Measurements from ENCODE around the gene LAMA2. TPM values are rescaled to one million over a fixed set of nuclear protein-coding genes. Genes with fewer than 3 reads are reported as not detected.

LAMA2 gene
- total and polyA plus RNA-seq, 2 donors (not counting 3 experiments of a cell fraction or from before 2014, with no cell fraction given) = 0.51 to 0.75 TPM

DNA sequence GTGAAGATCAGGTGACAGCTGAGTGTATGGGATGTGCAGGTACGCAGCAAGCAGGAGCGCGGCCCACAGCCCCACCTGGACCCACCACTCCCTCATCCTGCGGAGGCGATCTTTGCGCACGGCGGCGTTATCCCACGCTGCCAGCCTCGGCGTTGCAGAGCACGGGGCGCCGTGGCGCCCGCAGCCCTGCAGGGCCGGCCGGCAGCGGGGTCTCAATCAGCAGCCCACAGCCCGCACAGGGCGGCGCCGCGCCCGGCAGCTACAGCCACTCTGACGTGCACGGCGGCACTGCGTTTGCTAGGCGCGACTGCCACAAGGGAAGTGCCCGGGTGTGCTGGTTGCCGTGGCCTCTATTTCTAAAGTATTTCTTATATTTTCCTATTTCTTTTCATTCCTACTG lies 46.9 kb downstream of the LAMA2 start:
- Histone ChIP-seq H3K36me3 (ENCODE audit: control insufficient read depth in 2 of 2, extremely low read depth in 1 of 2, insufficient read depth in 2 of 2, low read length in 2 of 2) (no peaks in the 10 kb centered on the region), H3K27ac (ENCODE audit: insufficient read depth, low read depth, low read length) (no peak overlapping the region), H2AFZ (ENCODE audit: low read depth, low read length) (no peak overlapping the region), H3K4me3 (replicated peaks in 1 of 3; ENCODE audit: insufficient read depth in 1 of 3, low read depth in 1 of 3, low read length in 3 of 3) (no peak overlapping the region), H3K9me3 (replicated peaks; ENCODE audit: control insufficient read depth, insufficient read depth, low read length) (no peaks in the 10 kb centered on the region), H3K4me2 (ENCODE audit: insufficient read depth, low read length) (no peak overlapping the region), H4K20me1 (replicated peaks; ENCODE audit: control insufficient read depth, extremely low read depth, insufficient read depth, low read length) (no peaks in the 10 kb centered on the region), H3K9ac (replicated peaks; ENCODE audit: extremely low read depth, insufficient read depth, low read length) (no peak overlapping the region), H3K79me2 (ENCODE audit: control insufficient read depth, insufficient read depth, low read length) (no peaks in the 10 kb centered on the region), H3K9me1 (replicated peaks; ENCODE audit: control insufficient read depth, extremely low read depth, insufficient read depth, low read length) (no peaks in the 10 kb centered on the region), H3K27me3 (ENCODE audit: control insufficient read depth in 2 of 2, insufficient read depth in 2 of 2, low read length in 2 of 2) (peaks cover 3% of the 10 kb centered on the region in 2 experiments), H3K4me1 (ENCODE audit: control insufficient read depth, extremely low read depth, insufficient read depth, low read length) (no peaks in the 10 kb centered on the region)
- TF ChIP-seq MYC (IDR thresholded peaks at IDR 0.05; ENCODE audit: low read depth, low read length) (no peak), GATA2 (IDR thresholded peaks at IDR 0.05; ENCODE audit: insufficient read depth, insufficient read length, low read depth, low read length) (no peak), EZH2 (IDR thresholded peaks at IDR 0.05; ENCODE audit: borderline replicate concordance, low read depth, low read length, severe bottlenecking) (no peak), POLR2AphosphoS5 (IDR thresholded peaks at IDR 0.05; ENCODE audit: insufficient read depth, low read depth, low read length) (no peak), JUN (IDR thresholded peaks at IDR 0.05; ENCODE audit: borderline replicate concordance, insufficient read depth, insufficient read length, low read depth) (no peak), FOS (IDR thresholded peaks at IDR 0.05; ENCODE audit: borderline replicate concordance, insufficient read depth, low read length) (no peak), POLR2A (IDR thresholded peaks at IDR 0.05; ENCODE audit: low read depth, low read length) (no peak)
- TF ChIP-seq, protein P1, sequence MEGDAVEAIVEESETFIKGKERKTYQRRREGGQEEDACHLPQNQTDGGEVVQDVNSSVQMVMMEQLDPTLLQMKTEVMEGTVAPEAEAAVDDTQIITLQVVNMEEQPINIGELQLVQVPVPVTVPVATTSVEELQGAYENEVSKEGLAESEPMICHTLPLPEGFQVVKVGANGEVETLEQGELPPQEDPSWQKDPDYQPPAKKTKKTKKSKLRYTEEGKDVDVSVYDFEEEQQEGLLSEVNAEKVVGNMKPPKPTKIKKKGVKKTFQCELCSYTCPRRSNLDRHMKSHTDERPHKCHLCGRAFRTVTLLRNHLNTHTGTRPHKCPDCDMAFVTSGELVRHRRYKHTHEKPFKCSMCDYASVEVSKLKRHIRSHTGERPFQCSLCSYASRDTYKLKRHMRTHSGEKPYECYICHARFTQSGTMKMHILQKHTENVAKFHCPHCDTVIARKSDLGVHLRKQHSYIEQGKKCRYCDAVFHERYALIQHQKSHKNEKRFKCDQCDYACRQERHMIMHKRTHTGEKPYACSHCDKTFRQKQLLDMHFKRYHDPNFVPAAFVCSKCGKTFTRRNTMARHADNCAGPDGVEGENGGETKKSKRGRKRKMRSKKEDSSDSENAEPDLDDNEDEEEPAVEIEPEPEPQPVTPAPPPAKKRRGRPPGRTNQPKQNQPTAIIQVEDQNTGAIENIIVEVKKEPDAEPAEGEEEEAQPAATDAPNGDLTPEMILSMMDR (IDR thresholded peaks at IDR 0.05; ENCODE audit: extremely low read depth in 1 of 2, insufficient read depth in 1 of 2, low read depth in 1 of 2, low read length in 2 of 2) = no peak
- TF ChIP-seq, protein P2, sequence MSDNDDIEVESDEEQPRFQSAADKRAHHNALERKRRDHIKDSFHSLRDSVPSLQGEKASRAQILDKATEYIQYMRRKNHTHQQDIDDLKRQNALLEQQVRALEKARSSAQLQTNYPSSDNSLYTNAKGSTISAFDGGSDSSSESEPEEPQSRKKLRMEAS (IDR thresholded peaks at IDR 0.05; ENCODE audit: insufficient read depth, insufficient read length) = no peak
- BruUV-seq (replicated peaks) = no TSS peak
- intact Hi-C loops (cut with micrococcal nuclease) (no loop called here), dilution Hi-C loops (cut with MboI; ENCODE audit: extremely low pct_ligation_motif_present, low sequenced_read_pairs) (no loop called here)
- POLR2A ChIA-PET = no interaction called here
- CTCF ChIA-PET = no interaction called here
- DNase-seq (ENCODE audit: low read depth, low spot score) = no peak
- no peak for FAIRE-seq

Data from endothelial cell of umbilical vein (primary cell).